ENCODE results near the gene RNF126.

DNA sequence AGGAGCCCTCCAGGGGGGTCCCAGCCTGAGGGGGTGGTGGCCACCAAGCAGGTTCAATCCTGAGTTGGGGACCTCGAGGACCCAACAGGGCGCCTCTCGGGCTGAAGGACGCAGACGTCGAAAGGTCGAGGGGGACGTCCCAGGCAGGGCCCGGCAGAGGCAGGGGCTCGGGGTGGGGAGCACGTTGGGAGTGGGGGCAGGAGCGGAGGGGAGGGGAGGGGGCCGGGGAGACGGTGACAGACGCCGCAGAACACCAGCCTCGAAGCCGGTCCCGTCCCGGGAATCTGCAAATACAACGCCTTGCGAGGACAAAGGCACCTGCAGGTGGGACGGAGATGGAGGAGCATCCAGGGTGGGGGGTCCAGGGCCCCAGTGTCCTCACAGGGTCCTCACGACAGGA is 19.3 kb downstream of the RNF126 start:
- TF ChIP-seq, protein P1, sequence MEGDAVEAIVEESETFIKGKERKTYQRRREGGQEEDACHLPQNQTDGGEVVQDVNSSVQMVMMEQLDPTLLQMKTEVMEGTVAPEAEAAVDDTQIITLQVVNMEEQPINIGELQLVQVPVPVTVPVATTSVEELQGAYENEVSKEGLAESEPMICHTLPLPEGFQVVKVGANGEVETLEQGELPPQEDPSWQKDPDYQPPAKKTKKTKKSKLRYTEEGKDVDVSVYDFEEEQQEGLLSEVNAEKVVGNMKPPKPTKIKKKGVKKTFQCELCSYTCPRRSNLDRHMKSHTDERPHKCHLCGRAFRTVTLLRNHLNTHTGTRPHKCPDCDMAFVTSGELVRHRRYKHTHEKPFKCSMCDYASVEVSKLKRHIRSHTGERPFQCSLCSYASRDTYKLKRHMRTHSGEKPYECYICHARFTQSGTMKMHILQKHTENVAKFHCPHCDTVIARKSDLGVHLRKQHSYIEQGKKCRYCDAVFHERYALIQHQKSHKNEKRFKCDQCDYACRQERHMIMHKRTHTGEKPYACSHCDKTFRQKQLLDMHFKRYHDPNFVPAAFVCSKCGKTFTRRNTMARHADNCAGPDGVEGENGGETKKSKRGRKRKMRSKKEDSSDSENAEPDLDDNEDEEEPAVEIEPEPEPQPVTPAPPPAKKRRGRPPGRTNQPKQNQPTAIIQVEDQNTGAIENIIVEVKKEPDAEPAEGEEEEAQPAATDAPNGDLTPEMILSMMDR (IDR thresholded peaks at IDR 0.05; ENCODE audit: poor library complexity): no peak
- TF ChIP-seq EZH2 (IDR thresholded peaks at IDR 0.05; ENCODE audit: borderline replicate concordance) (no peak), EZH2phosphoT487 (IDR thresholded peaks at IDR 0.05; ENCODE audit: low read depth, severe bottlenecking, unreplicated experiment) (no peak)

Data from hepatocyte (in vitro differentiated cells).